ENCODE results near the gene TYW1B.
"Not testable (repeated sequence)": the region's sequence is repeated elsewhere in the genome, so short reads cannot be mapped to it uniquely, and the experiment has no call there.

TYW1B gene

DNA sequence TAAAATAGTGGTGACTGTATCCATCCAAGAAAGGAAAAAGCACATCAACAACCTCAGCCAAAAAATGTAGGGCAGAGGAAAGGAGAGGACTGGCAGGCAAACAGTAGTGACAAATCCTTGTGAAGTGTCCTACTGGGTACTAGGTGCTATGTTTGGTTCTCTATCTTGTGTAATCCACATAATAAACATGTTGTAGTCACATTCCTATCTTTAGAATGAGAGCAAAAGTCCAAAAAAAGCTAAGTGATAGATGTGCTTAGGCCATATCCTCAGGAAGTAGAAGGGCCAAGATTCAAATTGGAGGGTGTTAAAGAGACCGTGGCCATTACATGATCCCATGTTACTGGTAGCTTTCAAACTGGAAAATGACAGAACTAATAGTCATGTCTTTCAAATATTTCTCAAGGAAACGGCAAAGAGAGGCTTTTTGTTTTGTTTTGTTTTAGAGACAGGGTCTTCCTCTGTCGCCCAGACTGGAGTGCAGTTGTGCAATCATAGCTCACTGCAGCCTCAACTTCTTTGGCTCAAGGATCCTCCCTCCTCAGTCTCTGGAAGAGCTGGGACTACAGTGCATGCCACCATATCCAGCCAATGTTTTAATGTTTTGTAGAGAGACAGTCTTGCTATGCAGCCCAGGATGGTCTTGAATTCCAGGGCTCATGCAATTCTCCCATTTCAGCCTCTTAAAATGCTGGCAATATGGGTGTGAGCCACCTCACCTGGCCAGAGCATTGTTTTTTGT, 244.2 kb downstream of the TYW1B start:
- H3K4me3 ChIP-seq (replicated peaks in 1 of 2; ENCODE audit: low read depth in 2 of 2, low read length in 2 of 2); DNase-seq (ENCODE audit: low read depth in 2 of 2): not testable (repeated sequence)

DNA sequence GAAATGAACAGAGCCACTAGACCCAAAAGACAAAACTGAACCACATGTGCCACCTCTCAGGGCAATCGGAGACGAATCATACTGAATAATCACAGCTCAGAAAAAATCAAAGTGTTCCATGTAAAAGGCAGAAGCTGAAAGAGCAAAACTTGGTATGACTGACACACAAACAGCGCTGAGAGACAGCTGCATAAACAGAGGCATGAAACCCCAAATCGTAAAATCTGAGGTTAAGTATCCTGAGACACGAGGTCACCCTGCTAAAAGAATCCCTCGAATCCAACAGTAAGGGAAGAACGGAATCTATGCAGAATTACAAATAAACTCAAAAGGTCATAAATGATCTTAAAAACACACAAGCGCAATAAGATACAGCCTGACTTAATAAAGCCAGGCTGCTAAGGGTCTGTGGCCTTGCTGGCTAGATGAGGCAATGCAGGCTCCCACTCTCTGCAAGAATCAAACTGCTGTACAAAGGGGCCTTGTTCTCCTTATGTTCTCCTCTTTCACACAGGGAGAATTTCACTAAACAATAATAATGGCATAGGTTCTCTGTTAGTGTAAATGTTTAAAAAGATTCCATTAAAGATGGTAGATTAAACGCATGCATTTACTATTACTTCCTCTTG, 247.7 kb downstream of the TYW1B start:
- not testable (repeated sequence) for H3K4me3 ChIP-seq (replicated peaks in 1 of 2; ENCODE audit: low read depth in 2 of 2, low read length in 2 of 2); DNase-seq (ENCODE audit: low read depth in 2 of 2)

DNA sequence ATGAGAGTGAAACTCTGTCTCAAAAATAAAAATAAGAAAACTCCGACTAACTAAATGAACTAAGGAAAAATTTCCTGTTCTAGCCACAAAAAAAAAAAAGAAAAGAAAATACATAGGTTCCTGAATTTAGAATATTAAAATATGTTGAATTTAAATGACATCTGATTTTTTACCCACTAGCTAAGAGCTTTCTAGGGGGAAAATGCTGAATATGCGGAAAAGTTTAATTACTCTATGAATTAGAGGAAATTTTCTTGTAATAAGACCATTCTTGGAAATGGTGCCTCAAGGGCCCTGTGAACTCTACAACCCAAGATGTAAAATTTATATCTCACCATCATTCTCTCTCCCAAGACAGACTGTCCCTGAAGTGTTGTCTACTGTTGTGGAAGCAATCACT, 250.9 kb downstream of the TYW1B start:
- TF ChIP-seq, protein P1, sequence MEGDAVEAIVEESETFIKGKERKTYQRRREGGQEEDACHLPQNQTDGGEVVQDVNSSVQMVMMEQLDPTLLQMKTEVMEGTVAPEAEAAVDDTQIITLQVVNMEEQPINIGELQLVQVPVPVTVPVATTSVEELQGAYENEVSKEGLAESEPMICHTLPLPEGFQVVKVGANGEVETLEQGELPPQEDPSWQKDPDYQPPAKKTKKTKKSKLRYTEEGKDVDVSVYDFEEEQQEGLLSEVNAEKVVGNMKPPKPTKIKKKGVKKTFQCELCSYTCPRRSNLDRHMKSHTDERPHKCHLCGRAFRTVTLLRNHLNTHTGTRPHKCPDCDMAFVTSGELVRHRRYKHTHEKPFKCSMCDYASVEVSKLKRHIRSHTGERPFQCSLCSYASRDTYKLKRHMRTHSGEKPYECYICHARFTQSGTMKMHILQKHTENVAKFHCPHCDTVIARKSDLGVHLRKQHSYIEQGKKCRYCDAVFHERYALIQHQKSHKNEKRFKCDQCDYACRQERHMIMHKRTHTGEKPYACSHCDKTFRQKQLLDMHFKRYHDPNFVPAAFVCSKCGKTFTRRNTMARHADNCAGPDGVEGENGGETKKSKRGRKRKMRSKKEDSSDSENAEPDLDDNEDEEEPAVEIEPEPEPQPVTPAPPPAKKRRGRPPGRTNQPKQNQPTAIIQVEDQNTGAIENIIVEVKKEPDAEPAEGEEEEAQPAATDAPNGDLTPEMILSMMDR (IDR thresholded peaks at IDR 0.05; ENCODE audit: low read depth, low read length) = no peak
- no peak for DNase-seq (ENCODE audit: low read depth in 2 of 2)
- no peak overlapping the region for H3K4me3 ChIP-seq (replicated peaks in 1 of 2; ENCODE audit: low read depth in 2 of 2, low read length in 2 of 2)

DNA sequence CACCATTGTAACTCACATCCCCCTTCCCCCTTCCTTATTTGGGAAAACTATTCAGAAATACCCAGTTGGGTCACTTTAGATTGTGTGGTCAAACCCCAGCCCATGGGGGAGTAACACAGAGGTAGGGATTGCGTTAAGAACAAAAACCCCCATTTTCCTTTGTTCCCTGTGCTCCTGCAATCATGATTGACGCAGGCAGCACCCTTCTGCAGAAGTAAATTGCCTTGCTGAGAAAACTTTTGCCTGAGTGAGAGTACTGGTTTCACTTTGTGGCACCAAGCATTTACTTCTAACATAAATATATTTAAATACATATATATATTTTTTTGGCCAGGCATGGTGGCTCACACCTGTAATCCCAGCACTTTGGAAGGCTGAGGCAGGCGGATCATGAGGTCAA, 266.0 kb downstream of the TYW1B start:
- not testable (repeated sequence) for DNase-seq (ENCODE audit: low read depth in 2 of 2); H3K4me3 ChIP-seq (replicated peaks in 1 of 2; ENCODE audit: low read depth in 2 of 2, low read length in 2 of 2)

DNA sequence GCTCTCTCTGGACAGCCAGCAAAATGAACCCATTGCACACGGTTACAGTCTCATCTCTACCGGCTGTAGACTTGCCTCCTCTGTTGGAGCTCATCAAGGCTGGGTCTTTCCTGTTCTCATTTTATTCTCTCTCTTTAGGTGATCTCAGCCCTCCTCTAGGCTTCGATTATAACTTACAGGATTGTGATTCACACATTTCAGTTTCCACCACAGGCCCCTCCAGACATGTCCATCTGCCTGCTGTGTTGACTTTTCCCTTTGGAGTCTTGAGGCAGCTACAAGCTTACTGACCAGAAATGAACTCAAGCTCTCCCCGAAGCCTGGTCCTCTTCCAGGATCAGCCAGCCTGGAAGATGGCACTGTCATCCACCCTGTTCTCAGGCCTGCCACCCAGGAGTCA, 268.5 kb downstream of the TYW1B start:
- not testable (repeated sequence) for DNase-seq (ENCODE audit: low read depth in 2 of 2); H3K4me3 ChIP-seq (replicated peaks in 1 of 2; ENCODE audit: low read depth in 2 of 2, low read length in 2 of 2)

DNA sequence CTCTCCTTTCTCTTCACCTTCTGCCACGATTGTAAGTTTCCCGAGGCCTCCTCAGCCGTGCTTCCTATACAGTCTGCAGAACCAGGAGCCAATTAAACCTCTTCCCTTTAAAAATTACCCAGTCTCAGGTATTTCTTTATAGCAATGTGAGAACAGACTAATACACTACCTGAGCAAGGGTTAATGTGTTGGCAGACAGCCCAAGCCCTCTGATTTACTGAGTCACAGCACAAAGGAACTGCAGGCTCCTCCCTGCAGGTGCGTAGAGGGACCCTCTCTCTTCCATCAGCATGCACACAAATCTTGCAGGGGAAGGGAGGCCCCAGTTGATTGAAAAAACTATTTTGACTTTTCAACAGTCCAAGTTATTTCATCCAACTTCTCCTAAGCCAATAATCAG, 271.3 kb downstream of the TYW1B start:
- DNase-seq (ENCODE audit: low read depth in 2 of 2); H3K4me3 ChIP-seq (replicated peaks in 1 of 2; ENCODE audit: low read depth in 2 of 2, low read length in 2 of 2): not testable (repeated sequence)

DNA sequence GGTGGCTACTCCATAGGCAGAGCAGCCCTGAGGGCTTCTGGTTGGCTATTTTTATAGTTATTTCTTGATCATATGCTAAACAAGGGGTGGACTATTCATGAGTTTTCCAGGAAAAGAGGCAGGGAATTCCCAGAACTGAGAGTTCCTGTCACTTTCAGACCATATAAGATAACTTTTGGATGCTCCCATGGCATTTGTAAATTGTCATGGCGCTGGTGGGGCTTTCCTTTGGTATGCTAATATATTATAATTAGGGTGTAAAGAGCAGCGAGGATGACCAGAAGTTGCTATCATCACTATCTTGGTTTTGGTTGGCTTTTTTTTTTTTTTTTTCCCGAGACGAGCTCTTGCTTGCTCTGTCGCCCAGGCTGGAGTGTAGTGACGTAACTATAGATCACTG, 272.8 kb downstream of the TYW1B start:
- not testable (repeated sequence) for H3K4me3 ChIP-seq (replicated peaks in 1 of 2; ENCODE audit: low read depth in 2 of 2, low read length in 2 of 2); DNase-seq (ENCODE audit: low read depth in 2 of 2)

DNA sequence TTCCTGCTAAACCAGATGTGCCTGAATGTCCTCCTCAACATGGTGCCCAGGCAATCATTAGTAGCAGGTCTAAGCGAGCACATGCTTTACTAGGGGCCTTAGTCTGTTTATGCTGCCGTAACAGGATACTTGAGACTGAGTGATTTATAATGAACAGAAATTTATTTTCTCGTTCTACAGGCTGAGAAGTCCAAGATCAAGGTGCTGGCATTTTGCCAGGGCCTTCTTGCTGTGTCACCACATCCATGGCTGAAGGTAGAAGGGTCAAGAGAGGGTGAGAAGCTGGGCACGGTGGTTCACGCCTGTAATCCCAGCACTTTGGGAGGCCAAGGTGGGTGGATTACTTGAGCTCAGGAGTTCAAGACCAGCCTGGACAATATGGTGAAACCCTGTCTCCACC, 273.6 kb downstream of the TYW1B start:
- H3K4me3 ChIP-seq (replicated peaks in 1 of 2; ENCODE audit: low read depth in 2 of 2, low read length in 2 of 2); DNase-seq (ENCODE audit: low read depth in 2 of 2): not testable (repeated sequence)

DNA sequence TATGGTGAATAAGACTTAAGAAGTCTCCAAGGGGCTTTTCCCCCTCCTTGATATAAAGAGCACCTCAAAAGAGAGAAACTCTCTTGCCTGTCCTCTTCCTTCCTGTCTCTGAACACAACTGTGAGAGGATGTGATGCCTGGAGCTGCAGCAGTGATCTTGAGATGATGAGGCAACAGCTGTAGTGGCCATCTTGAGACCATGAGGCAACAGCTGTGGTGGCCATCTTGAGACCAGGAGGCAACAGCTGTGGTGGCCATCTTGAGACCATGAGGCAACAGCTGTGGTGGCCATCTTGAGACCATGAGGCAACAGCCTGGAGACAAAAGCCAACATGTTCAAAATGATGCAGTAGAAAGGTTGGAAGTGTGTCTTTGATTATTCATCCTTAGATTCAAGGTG, 277.5 kb downstream of the TYW1B start:
- not testable (repeated sequence) for H3K4me3 ChIP-seq (replicated peaks in 1 of 2; ENCODE audit: low read depth in 2 of 2, low read length in 2 of 2); DNase-seq (ENCODE audit: low read depth in 2 of 2)

DNA sequence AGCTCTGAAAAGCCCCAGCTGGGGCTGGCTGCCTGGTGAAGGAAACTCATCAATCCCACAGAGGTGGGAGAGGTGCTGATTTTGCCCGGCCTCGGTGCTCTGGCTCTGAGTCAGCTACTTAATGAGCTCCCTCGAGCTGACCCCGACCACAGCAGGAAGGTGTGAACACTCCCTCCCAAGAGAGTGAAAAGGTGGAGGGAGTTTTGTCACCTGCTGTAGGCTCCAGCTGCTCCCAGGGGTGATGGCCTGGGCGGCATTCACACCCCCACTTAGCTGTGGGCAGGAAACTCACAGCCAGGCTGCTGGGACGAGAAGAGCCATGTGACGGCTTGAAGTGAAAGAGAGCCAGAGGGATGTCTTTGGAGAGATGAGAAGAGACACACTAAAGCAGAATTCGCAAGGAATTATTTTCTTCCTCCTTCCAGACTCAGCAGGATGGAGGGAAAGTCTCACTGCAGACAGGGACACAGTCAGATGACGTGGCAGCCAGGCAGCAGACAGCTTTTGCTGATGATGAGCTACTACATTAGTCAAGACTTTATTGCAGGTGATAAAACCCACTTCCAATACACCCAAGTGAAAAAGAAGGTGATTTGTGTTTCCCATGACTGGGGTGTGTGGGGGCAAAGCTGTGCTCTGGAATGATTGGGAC, 281.3 kb downstream of the TYW1B start:
- DNase-seq (ENCODE audit: low read depth in 2 of 2) = not testable (repeated sequence)

DNA sequence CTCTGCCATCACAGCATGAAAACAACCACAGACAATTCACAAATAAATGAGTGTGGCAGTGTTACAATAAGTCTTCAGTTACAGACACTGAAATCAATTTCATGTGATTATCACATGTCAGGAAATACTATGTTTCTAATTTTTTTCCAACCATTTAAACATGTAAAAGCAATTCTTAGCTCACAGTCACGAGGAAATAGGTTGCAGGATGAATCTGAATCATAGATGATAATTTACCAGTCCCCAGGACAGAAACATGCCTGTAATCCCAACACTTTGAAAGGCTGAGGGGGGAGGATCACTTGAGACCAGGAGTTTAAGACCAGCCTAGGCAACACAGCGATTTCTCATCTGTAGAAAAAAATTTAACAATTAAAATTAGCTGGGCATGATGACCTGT, 283.5 kb downstream of the TYW1B start:
- not testable (repeated sequence) for H3K4me3 ChIP-seq (replicated peaks in 1 of 2; ENCODE audit: low read depth in 2 of 2, low read length in 2 of 2)

More for the DNA sequence above, 281.3 kb downstream of the TYW1B start:
- H3K4me3 ChIP-seq (replicated peaks in 1 of 2; ENCODE audit: low read depth in 2 of 2, low read length in 2 of 2) = not testable (repeated sequence)

DNA sequence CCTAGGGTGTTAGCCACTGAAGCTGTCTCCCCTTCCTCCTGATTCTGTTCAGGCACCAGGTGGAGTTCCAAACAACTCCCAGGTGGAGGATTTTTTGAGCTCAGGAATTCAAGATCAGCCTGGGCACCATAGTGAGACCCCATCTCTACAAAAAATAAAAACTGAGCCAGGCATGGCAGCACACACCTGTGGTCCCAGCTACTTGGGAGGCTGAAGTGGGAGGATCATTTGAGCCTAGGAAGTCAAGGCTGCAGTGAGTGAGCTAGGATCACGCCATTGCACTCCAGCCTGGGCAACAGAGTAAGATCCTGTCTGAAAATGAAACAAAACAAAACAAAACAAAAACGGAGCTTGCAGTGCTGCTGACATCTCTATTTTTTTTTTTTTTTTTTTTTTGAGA, 287.1 kb downstream of the TYW1B start:
- H3K4me3 ChIP-seq (replicated peaks in 1 of 2; ENCODE audit: low read depth in 2 of 2, low read length in 2 of 2) = no peak overlapping the region
- no peak for DNase-seq (ENCODE audit: low read depth in 2 of 2)
- TF ChIP-seq, protein P1 (IDR thresholded peaks at IDR 0.05; ENCODE audit: low read depth, low read length) = no peak

More for the DNA sequence above, 283.5 kb downstream of the TYW1B start:
- DNase-seq (ENCODE audit: low read depth in 2 of 2) = not testable (repeated sequence)
